ENCODE measurements around the gene PPP1R16B.

The PPP1R16B gene

DNA sequence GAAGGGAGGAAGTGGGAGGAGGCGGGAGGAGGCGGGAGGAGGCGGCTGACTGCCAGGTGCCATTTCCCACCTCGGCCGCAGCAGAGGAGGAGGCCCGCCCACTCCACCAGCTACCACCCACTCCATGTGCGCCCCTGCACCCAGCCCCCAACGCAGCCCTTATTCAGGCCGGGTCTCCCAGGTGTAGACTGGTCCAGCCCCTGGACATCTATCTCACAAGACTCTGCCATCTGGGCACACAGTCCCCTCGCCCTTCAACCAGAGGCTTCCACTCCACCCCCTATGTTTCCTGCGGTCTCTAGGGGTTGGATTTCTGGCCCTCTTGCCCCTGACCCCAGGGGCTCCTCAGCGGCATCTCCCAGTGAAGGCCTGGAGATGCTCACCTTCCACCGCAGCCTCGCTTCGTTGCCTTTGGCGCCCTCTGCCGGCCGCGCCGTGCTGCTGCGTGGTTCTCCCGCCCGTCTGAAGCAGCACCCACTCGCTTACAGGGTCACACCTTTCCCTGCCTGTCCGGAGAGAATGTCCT lies 88.1 kb downstream of the PPP1R16B start:
- in situ Hi-C loops (cut with HindIII; ENCODE audit: low sequenced_read_pairs): no loop called here

GRCh38 chr20:38894091-38894847 lies 88.8 kb downstream of the PPP1R16B start:
- in situ Hi-C loops (cut with HindIII; ENCODE audit: low sequenced_read_pairs): no loop called here

GRCh38 chr20:38895098-38895949 lies 89.8 kb downstream of the PPP1R16B start:
- in situ Hi-C loops (cut with HindIII; ENCODE audit: low sequenced_read_pairs): no loop called here

GRCh38 chr20:38896009-38896594 lies 90.6 kb downstream of the PPP1R16B start:
- in situ Hi-C loops (cut with HindIII; ENCODE audit: low sequenced_read_pairs): no loop called here

GRCh38 chr20:38897267-38897666 lies 91.8 kb downstream of the PPP1R16B start:
- in situ Hi-C loops (cut with HindIII; ENCODE audit: low sequenced_read_pairs): no loop called here

DNA sequence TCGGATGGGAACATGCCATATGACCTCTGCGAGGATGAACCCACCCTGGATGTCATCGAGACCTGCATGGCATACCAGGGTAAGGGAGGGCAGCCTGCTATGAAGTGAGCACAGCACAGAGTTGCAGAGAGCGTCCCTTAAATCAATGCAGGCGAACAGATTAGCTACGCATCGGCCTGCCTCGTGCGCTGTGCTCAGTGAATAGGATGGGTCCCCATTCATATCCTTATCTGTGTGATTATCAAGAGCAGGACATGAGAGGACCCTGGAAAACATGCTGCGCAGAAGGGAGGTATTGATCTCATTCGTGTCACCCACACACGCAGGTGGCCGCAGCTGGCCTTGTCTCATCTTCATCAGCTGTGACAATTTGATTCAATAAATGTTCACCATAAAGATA lies 95.1 kb downstream of the PPP1R16B start:
- in situ Hi-C loops (cut with HindIII; ENCODE audit: low sequenced_read_pairs): loop anchor here (5.0 to 10.0 kb wide), 2 partner anchors 38 to 176 kb away; partner anchors contain the start of gene SLC32A1

- in situ Hi-C loops (cut with HindIII; ENCODE audit: low sequenced_read_pairs): loop anchor here (5.0 to 10.0 kb wide), 2 partner anchors 40 to 178 kb away; partner anchors contain the start of gene SLC32A1
Observed at GRCh38 chr20:38902601-38903000, 97.1 kb downstream of the PPP1R16B start.

GRCh38 chr20:38903335-38903734 lies 97.8 kb downstream of the PPP1R16B start:
- in situ Hi-C loops (cut with HindIII; ENCODE audit: low sequenced_read_pairs): loop anchor here (5.0 to 10.0 kb wide), 2 partner anchors 41 to 179 kb away; partner anchors contain the start of gene SLC32A1

DNA sequence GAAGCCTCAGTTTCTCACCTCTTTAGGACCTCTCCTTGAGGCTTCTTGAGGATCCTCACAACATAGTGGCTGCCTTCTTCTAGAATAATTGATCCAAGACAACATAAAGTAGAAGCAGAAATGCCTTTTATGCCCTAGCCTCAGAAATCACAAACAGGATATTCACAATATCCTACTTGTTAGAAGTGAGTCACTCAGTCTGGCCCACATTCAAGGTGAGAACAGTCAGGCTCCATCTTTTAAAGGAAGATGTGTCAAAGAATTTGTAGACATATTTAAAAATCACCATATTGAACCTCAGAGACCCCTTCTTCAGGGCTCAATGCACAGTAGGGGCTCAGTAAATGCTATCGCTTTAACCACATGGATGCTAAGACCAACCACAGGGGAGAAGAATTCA lies 99.9 kb downstream of the PPP1R16B start:
- in situ Hi-C loops (cut with HindIII; ENCODE audit: low sequenced_read_pairs): loop anchor here (10.0 kb wide), 1 partner anchor 181 kb away; the partner anchor contains the start of gene SLC32A1

DNA sequence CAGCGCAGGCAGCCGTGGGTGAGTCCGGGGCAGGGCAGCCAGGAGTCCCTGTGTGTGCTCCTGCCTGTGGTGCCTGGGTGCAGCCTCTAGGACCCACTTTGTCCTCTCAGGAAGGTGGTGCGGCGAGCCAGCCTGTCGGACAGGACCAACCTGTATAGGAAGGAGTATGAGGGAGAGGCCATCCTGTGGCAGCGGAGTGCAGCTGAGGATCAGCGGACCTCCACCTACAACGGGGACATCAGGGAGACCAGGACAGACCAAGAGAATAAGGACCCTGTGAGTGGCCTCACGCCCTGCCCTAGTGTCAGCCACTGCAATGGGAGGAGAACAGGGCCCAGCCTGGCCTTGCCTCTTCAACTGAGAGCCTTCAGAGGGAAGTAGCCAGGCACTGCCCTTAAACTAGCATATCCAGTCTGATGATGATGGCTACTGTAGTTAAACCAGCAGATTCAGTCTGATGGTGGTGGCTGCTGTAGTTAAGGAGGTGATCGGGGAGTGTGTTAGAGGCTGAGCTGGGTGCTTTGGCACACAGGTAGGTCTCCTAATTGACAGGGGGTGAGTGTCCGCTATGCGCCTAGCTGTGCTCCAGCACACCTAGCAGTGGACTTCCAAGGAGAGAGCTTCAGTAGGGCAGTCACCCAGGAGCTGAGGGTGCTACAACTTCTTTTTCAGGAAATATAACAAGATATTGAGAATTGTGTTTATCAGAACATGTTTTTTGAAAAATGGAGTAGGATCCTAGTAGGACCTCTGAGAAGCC lies 102.6 kb downstream of the PPP1R16B start:
- in situ Hi-C loops (cut with HindIII; ENCODE audit: low sequenced_read_pairs): loop anchor here (10.0 kb wide), 1 partner anchor 183 kb away; the partner anchor contains the start of gene SLC32A1

DNA sequence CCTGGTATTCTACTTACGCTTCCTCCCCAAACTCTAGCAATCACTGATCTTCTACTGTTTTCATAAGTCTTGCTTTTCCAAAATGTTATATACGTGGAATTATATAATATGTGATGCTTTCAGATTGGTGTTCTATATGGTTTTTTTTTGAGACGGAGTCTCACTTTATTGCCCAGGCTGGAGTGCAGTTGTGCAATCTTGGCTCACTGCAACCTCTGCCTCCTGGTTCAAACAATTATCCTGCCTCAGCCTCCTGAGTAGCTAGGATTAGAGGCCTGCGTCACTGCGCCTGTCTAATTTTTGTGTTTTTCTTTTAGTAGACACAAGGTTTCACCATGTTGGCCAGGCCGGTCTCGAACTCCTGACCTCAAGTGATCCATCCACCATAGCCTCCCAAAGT lies 109.9 kb downstream of the PPP1R16B start:
- in situ Hi-C loops (cut with HindIII; ENCODE audit: low sequenced_read_pairs): no loop called here

DNA sequence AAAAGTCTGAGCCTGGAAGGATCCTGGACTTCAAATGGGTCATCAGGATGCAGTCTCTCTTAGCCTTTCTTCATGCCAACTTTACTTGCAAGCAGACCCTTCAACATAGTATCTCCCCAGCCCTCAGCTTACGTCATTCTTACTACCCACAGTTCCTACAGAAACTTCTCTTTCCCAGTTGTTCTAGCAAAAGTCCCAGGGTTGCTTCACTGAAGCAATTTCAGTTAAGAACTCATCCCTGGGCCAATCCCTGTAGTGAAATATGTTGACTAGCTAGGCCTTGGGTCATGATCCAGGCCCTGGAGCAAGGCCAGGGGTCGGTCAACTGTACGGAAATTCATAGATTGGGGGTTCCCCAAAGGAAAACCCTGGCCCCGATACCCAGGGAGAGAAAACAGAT lies 112.2 kb downstream of the PPP1R16B start:
- in situ Hi-C loops (cut with HindIII; ENCODE audit: low sequenced_read_pairs): no loop called here

- in situ Hi-C loops (cut with HindIII; ENCODE audit: low sequenced_read_pairs): no loop called here
Observed at GRCh38 chr20:38918172-38918571, 112.7 kb downstream of the PPP1R16B start.

DNA sequence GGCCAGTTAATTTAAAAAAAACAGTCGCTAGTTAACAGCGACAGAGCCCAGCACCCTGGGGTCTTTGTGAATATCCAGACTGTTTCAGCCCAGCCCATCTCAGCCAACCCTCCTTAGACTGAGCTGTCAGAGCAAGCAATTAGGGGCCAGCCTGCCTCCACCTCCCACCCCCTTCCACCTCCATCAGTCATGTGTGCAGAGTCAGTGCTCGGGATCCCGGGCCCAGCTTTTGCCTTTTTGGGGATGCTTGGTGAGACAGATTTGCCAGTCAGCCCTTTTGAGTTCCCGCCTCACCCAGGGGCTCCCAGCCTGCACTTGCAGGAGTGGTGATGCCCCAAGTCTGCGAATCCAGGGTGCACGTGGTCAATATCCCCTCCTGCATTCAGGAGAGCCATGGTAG lies 114.2 kb downstream of the PPP1R16B start:
- in situ Hi-C loops (cut with HindIII; ENCODE audit: low sequenced_read_pairs): no loop called here

DNA sequence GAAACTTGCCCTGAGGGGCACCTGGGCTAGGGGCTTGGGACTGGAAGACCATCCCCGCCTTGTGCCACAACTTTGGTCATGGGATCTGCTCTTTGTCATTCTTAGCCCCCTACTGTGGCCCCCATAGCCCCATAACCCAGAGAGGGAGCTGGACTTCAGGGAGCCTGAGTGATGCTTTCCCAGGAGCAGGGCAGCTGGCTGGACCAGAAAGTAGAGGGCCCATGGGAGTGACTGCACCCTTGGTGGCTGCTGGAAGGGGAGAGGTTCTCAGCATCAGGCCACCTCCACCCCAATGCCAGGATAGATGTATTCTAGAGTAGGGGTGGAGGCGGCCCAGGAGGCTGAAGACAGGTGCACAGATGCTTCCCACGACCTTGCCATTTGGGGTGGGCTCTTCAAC lies 114.9 kb downstream of the PPP1R16B start:
- in situ Hi-C loops (cut with HindIII; ENCODE audit: low sequenced_read_pairs): no loop called here

DNA sequence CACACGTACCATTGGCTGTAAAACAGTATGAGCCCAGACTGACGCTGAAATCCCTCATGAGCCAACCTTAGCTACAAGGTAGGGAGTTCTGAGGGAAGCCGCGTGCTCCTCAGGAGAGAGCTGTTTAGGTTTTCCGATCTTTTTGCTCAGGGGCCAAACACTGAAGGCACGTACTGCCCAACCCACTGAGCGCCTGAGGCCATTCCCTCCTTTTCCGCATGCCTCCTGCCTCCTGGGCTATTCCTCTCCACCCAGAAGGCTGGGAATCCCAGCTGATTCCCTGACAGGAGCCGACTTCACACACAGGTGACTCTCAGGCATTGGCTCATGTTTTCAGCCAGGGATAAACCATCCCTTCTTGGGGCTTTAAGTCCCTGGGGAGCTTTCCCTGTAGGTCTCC lies 115.4 kb downstream of the PPP1R16B start:
- in situ Hi-C loops (cut with HindIII; ENCODE audit: low sequenced_read_pairs): no loop called here

DNA sequence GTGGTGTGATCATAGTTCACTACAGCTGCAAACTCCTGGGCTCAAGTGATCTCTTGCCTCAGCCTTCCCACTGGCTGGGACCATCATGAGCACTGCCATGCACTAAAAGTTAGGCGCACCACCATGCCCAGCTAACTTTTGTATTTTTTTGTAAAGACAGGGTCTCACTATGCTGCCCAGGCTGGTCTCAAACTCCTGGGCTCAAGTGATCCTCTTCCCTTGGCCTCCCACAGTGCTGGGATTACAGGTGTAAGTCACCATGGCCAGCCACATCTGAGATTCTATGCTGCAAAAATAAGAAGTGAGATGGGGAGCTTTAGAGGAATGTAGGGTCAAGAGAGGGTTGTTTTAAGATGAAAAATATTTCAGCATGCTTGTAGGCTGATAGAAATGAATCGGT lies 119.2 kb downstream of the PPP1R16B start:
- in situ Hi-C loops (cut with HindIII; ENCODE audit: low sequenced_read_pairs): no loop called here

DNA sequence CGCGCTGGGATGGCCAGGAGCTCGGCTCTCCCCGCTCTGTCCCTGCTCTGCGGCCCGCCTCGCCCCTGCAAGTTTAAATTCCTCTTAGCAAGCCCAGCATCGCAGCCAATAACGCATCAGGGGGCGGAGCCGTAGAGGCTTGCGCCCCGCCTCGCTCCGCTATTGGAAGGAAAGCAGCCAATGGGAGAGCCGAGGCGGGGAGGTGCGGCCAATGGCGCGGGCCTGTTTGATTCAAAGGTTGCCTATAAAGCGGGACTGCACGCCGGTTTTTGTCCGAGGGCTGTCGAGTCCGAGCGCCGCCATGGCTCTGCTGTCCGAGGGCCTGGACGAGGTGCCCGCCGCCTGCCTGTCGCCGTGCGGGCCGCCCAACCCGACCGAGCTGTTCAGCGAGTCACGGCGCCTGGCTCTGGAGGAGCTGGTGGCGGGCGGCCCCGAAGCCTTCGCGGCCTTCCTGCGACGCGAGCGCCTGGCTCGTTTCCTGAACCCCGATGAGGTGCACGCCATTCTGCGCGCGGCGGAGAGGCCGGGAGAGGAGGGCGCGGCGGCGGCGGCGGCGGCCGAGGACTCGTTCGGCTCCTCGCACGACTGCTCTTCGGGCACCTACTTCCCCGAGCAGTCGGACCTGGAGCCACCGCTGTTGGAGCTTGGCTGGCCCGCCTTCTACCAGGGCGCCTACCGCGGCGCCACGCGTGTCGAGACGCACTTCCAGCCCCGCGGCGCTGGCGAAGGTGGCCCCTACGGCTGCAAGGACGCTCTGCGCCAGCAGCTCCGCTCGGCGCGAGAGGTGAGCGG lies 120.8 kb downstream of the PPP1R16B start, which contains the start of gene FAM83D:
Gene FAM83D (plus strand): TSS at position 276 of the 792 bp plus-strand sequence. CDS start 26 bp downstream, at position 302.
- in situ Hi-C loops (cut with HindIII; ENCODE audit: low sequenced_read_pairs): no loop called here

DNA sequence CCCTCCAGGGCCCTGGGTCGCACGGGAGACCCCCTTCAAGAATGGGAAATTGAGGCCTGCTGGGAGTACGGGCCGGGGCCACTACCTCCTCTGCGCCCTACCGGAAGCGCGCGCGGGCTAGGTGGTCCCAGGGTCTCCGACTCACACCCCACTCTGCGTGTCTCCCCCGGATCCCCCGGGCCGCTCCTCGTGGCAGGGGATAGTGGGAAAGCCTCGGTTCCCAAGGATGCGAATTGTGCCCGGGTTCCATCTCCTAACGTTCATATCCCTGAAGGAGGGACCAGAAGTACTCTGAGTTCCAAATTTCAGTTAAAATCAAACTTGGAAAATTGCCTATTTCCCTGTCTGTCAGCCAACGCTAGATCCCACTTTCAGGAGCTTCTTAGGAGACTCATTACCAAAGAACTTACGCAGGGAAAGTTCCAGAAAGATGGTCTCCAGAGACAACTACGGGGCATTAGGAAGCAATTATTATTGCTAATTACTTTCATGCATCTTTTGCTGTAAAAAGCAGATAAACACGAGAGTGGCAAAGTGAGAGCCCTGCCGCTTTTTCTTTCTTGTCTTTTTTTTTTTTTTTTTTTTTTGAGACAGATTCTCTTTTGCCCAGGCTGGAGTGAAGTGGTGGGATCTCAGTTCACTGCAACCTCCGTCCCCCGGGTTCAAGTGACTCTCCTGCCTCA lies 121.6 kb downstream of the PPP1R16B start:
- in situ Hi-C loops (cut with HindIII; ENCODE audit: low sequenced_read_pairs): no loop called here
